GM12878 (cell line): ENCODE data around the gene TNFRSF6B. TPM values are rescaled to one million over a fixed set of nuclear protein-coding genes. Genes with fewer than 3 reads are reported as not detected.

ENCODE experiments used
- ATAC-seq: fragments of 200-7000 bp; cut with Tn5 transposase; 3 replicates; pipeline ENCODE4 v1.9.1; 2020; ENCODE audit warnings: mild to moderate bottlenecking, moderate library complexity
- BruUV-seq: library from RNA; stranded (reverse); fragments of 400-500 nt; replicated peaks from 2 replicates; lab custom pipeline; 2021; lab: Mats Ljungman, UMichigan
- CTCF ChIA-PET: fragments of 300-600 bp; sonication (Branson Sonifier 250); formaldehyde crosslinking; extraction: SDS; loops from one replicate; lab custom pipeline; 2021; ENCODE audit warnings: inconsistent platforms; lab: Yijun Ruan, JAX
- POLR2A ChIA-PET: fragments of 350-600 bp; formaldehyde crosslinking; extraction: SDS; loops from one replicate; lab custom pipeline; 2021; ENCODE audit warnings: inconsistent platforms; lab: Charles Lee
- RAD21 ChIA-PET: fragments of 300-600 bp; sonication (Branson Sonifier 250); formaldehyde crosslinking; loops from one replicate; lab custom pipeline; 2023; ENCODE audit warnings: antibody characterized with exemption; ENCODE audit not compliant: unreplicated experiment; lab: Charles Lee
- SMC1A ChIA-PET: fragments of 300-600 bp; sonication (Branson Sonifier 250); formaldehyde crosslinking; loops from one replicate; lab custom pipeline; 2023; ENCODE audit not compliant: unreplicated experiment, uncharacterized antibody; lab: Charles Lee
- DNase-seq: peaks from one replicate; pipeline ENCODE4 v3.0.0-alpha.2; 2011; ENCODE audit warnings: low read depth, low spot score
- FAIRE-seq: peaks from 3 replicates; lab custom pipeline; 2011; peaks lifted over from hg19 to GRCh38; lab: Jason Lieb, UNC
- H2AFZ ChIP-seq: 2 replicates; pipeline ENCODE4 v1.6.0; 2011; ENCODE audit warnings: low read depth, low read length, control low read depth; ENCODE audit not compliant: control insufficient read depth
- H3K27ac ChIP-seq: 2 replicates; pipeline ENCODE4 v1.5.1; 2011; ENCODE audit warnings: control low read depth; ENCODE audit not compliant: control insufficient read depth, insufficient read depth
- H3K27me3 ChIP-seq, 2 experiments: replicated peaks in 1 of 2; 2 replicates each; pipeline versions ENCODE4 v1.6.0 to v1.6.1; 2011; ENCODE audit warnings: low read length in 1 of 2; ENCODE audit not compliant: control insufficient read depth in 2 of 2, insufficient read depth in 2 of 2
- H3K36me3 ChIP-seq, 2 experiments: 2 replicates each; pipeline ENCODE4 v1.5.1; 2011; ENCODE audit warnings: low read length in 1 of 2; ENCODE audit not compliant: control insufficient read depth in 2 of 2, insufficient read depth in 2 of 2
- H3K4me1 ChIP-seq: 2 replicates; pipeline ENCODE4 v1.6.1; 2011; ENCODE audit warnings: mild to moderate bottlenecking, low read length, moderate library complexity, mixed read lengths; ENCODE audit not compliant: control insufficient read depth, insufficient read depth
- H3K4me2 ChIP-seq: 2 replicates; pipeline ENCODE4 v1.6.0; 2011; ENCODE audit warnings: control low read depth; ENCODE audit not compliant: control insufficient read depth, insufficient read depth
- H3K4me3 ChIP-seq: fragments of 200-600 bp; sonication (generic); 2 replicates; pipeline ENCODE4 v1.5.1; 2016
- H3K79me2 ChIP-seq: 2 replicates; pipeline ENCODE4 v1.6.0; 2011; ENCODE audit warnings: low read length; ENCODE audit not compliant: control insufficient read depth, insufficient read depth
- H3K9ac ChIP-seq: 2 replicates; pipeline ENCODE4 v1.8.0; 2011; ENCODE audit warnings: low read length, control low read depth, mixed read lengths; ENCODE audit not compliant: control insufficient read depth, insufficient read depth
- H3K9me3 ChIP-seq: replicated peaks from 3 replicates; pipeline ENCODE4 v1.5.1; 2011; ENCODE audit warnings: mild to moderate bottlenecking, low read length; ENCODE audit not compliant: control insufficient read depth, insufficient read depth
- H4K20me1 ChIP-seq: 2 replicates; pipeline ENCODE4 v1.6.0; 2011; ENCODE audit not compliant: control insufficient read depth, insufficient read depth
- E2F8 ChIP-seq: fragments of 450-650 bp; IDR thresholded peaks from 2 replicates; pipeline ENCODE4 v1.6.1; 2018; ENCODE audit warnings: mild to moderate bottlenecking, low read depth, moderate library complexity; ENCODE audit not compliant: partially characterized antibody
- IRF3 ChIP-seq: fragments of 450-650 bp; IDR thresholded peaks from 2 replicates; pipeline ENCODE4 v1.6.1; 2014; ENCODE audit warnings: mild to moderate bottlenecking
- NFYB ChIP-seq: IDR thresholded peaks from 2 replicates; pipeline ENCODE4 v1.6.1; 2011; ENCODE audit warnings: low read depth, mild to moderate bottlenecking, low read length, improper control_type of control experiment, moderate library complexity; ENCODE audit not compliant: insufficient read depth
- RB1 ChIP-seq: fragments of 450-650 bp; formaldehyde crosslinking; IDR thresholded peaks from 2 replicates; pipeline ENCODE4 v1.6.1; 2017; ENCODE audit warnings: mild to moderate bottlenecking, borderline replicate concordance
- RELB ChIP-seq: fragments of 450-650 bp; IDR thresholded peaks from 2 replicates; pipeline ENCODE4 v1.6.1; 2017; ENCODE audit warnings: low read depth, mild to moderate bottlenecking, moderate library complexity
- ZBTB4 ChIP-seq: fragments of 450-650 bp; formaldehyde crosslinking; IDR thresholded peaks from 2 replicates; pipeline ENCODE4 v1.4.0; 2022; ENCODE audit warnings: mild to moderate bottlenecking, moderate library complexity
- ZNF384 ChIP-seq: IDR thresholded peaks from 2 replicates; pipeline ENCODE4 v1.6.1; 2012; ENCODE audit warnings: low read depth, mild to moderate bottlenecking, low read length, improper control_type of control experiment, borderline replicate concordance
- WGBS: methylation state at CpG from one replicate; pipeline ENCODE4 v1.1.6; 2016; ENCODE audit warnings: low lambda C conversion rate; ENCODE audit not compliant: insufficient replicate concordance, insufficient coverage; ENCODE audit errors: missing lambda C conversion rate; 5-methylcytosine and 5-hydroxymethylcytosine counted together
- in situ Hi-C: fragments of 300-500 bp; cut with MboI; formaldehyde crosslinking; loops from 9 replicates; pipeline ENCODE4 v1.14.3; 2018; ENCODE audit warnings: mixed read lengths
- intact Hi-C: fragments of 100-400 bp; cut with micrococcal nuclease; formaldehyde crosslinking; loops from one replicate; pipeline ENCODE4 v1.14.2; 2022; ENCODE audit not compliant: unreplicated experiment
- polyA plus RNA-seq, 11 experiments: library from polyadenylated mRNA; depleted of rRNA in 4 of 11; unstranded in 6 of 11; stranded (reverse) in 5 of 11; fragments of >200 nt; fragmentation: Nextera tagmentation in 4 of 11; fragmentation: Illumina TruSeq in 1 of 11; extraction: Ambion mirVana in 4 of 11; extraction: Trizol in 1 of 11; gene quantifications; 1 replicate in 1 of 11; 2 replicates in 10 of 11; pipeline versions ENCODE4 v1.2.1 to v1.2.3, GENCODE V29; 2011 to 2016; ENCODE audit warnings: inconsistent platforms in 2 of 11, missing spikeins in 2 of 11, low read depth in 1 of 11
- total RNA-seq, 4 experiments: library from RNA; depleted of rRNA in 3 of 4; stranded (reverse); fragments of >200 nt in 3 of 4; fragmentation: Illumina TruSeq in 1 of 4; extraction: Trizol in 1 of 4; gene quantifications; 2 replicates each; pipeline versions ENCODE4 v1.2.1 to v1.2.3, GENCODE V29; 2013 to 2021

The TNFRSF6B gene
- total and polyA plus RNA-seq, 10 of the 15 experiments (the other 5 are each of a cell fraction or from before 2014, with no cell fraction given): 0.67 to 2.2 (median 1.8) TPM; not detected in 7

GRCh38 chr20:63672666-63673065 lies 23.8 kb upstream of the TNFRSF6B start (continued):
- TF ChIP-seq ZNF384 (no peak), RELB (no peak), ZBTB4 (CRISPR knock-in tag) (no peak), RB1 (no peak)
- TF ChIP-seq, all 136 proteins: peak for 0

GRCh38 chr20:63673951-63674350 lies 22.5 kb upstream of the TNFRSF6B start:
- no TSS peak for BruUV-seq
- ChIA-PET CTCF (interaction anchor here (0.7 kb wide), 1 partner anchor 83 kb away, joined by 3 read pairs; no protein-coding TSS in a partner anchor), SMC1A (no interaction called here), POLR2A (no interaction called here), RAD21 (no interaction called here)
- no peak for DNase-seq
- H3K79me2 ChIP-seq: no peaks in the 10 kb centered on the region
- no peak overlapping the region for H3K9ac ChIP-seq
- no peak for ATAC-seq
- in situ Hi-C loops: no loop called here
- H3K27me3 ChIP-seq: no peaks in the 10 kb centered on the region
- H3K36me3 ChIP-seq: peaks cover 1 to 4% of the 10 kb centered on the region in 2 experiments; a peak in 2 of 4 replicates
- no peaks in the 10 kb centered on the region for H3K4me1 ChIP-seq
- no peaks in the 10 kb centered on the region for H4K20me1 ChIP-seq
- no peaks in the 10 kb centered on the region for H3K9me3 ChIP-seq
- no peak overlapping the region for H3K27ac ChIP-seq
- no peak overlapping the region for H2AFZ ChIP-seq
- no peak for FAIRE-seq
- 89% methylated on average over 14 of the region's 14 CpGs for WGBS
- intact Hi-C loops: no loop called here
- no peak overlapping the region for H3K4me2 ChIP-seq
- H3K4me3 ChIP-seq: no peak overlapping the region
- TF ChIP-seq IRF3 (no peak), NFYB (no peak), E2F8 (no peak)
